Trophoblast cell (in vitro differentiated cells and primary cell): ENCODE results near the gene GLUL.

Experiments used
- DNase-seq, 2 donors: peaks; one replicate each; pipeline ENCODE4 v3.0.0-alpha.2; 2016
- H2AFZ ChIP-seq: 2 replicates; pipeline ENCODE4 v1.6.1; 2013; ENCODE audit warnings: low read length, moderate library complexity, mild to moderate bottlenecking; ENCODE audit not compliant: insufficient read depth, poor library complexity
- H2AK5ac ChIP-seq: 2 replicates; pipeline ENCODE4 v1.6.1; 2013; ENCODE audit warnings: mild to moderate bottlenecking, low read length
- H2BK120ac ChIP-seq: 2 replicates; pipeline ENCODE4 v1.6.1; 2013; ENCODE audit warnings: low read length, mild to moderate bottlenecking, moderate library complexity; ENCODE audit not compliant: insufficient read depth, poor library complexity
- H2BK12ac ChIP-seq: 2 replicates; pipeline ENCODE4 v1.6.1; 2013; ENCODE audit warnings: mild to moderate bottlenecking, low read length, moderate library complexity
- H2BK5ac ChIP-seq: 2 replicates; pipeline ENCODE4 v1.6.1; 2013; ENCODE audit warnings: low read length, low read depth, moderate library complexity, mild to moderate bottlenecking; ENCODE audit not compliant: poor library complexity
- H3K14ac ChIP-seq: 2 replicates; pipeline ENCODE4 v1.6.1; 2013; ENCODE audit warnings: mild to moderate bottlenecking, low read length
- H3K18ac ChIP-seq: 2 replicates; pipeline ENCODE4 v1.6.1; 2013; ENCODE audit warnings: mild to moderate bottlenecking, low read length
- H3K23ac ChIP-seq: 2 replicates; pipeline ENCODE4 v1.6.1; 2013; ENCODE audit warnings: low read length
- H3K27ac ChIP-seq: 2 replicates; pipeline ENCODE4 v1.5.1; 2013; ENCODE audit warnings: low read depth, mild to moderate bottlenecking, inconsistent platforms, low read length, moderate library complexity
- H3K27me3 ChIP-seq: 2 replicates; pipeline ENCODE4 v1.6.1; 2013; ENCODE audit warnings: inconsistent platforms, mild to moderate bottlenecking, low read length, moderate library complexity; ENCODE audit not compliant: insufficient read depth
- H3K36me3 ChIP-seq, 2 experiments: 1 replicate in 1 of 2; 2 replicates in 1 of 2; pipeline ENCODE4 v1.6.1; 2013; ENCODE audit warnings: low read length in 2 of 2, mild to moderate bottlenecking in 2 of 2, moderate library complexity in 1 of 2; ENCODE audit not compliant: insufficient read depth in 2 of 2, control insufficient read depth in 1 of 2
- H3K4ac ChIP-seq: 2 replicates; pipeline ENCODE4 v1.6.1; 2013; ENCODE audit warnings: low read depth, mild to moderate bottlenecking, low read length, moderate library complexity
- H3K4me1 ChIP-seq, 2 experiments: 1 replicate in 1 of 2; 2 replicates in 1 of 2; pipeline ENCODE4 v1.6.1; 2013; ENCODE audit warnings: low read length in 2 of 2, mild to moderate bottlenecking in 2 of 2, moderate library complexity in 1 of 2; ENCODE audit not compliant: insufficient read depth in 2 of 2, control insufficient read depth in 1 of 2
- H3K4me2 ChIP-seq: 2 replicates; pipeline ENCODE4 v1.6.1; 2013; ENCODE audit warnings: inconsistent platforms, mild to moderate bottlenecking, low read length, moderate library complexity
- H3K4me3 ChIP-seq: 2 replicates; pipeline ENCODE4 v1.5.1; 2013; ENCODE audit warnings: mild to moderate bottlenecking, low read depth, low read length, inconsistent platforms
- H3K79me1 ChIP-seq: one replicate; pipeline ENCODE4 v1.6.1; 2013; ENCODE audit warnings: low read length
- H3K79me2 ChIP-seq: 2 replicates; pipeline ENCODE4 v1.6.1; 2013; ENCODE audit warnings: low read length, mild to moderate bottlenecking; ENCODE audit not compliant: control insufficient read depth, insufficient read depth, poor library complexity
- H3K9ac ChIP-seq: 2 replicates; pipeline ENCODE4 v1.6.1; 2013; ENCODE audit warnings: mild to moderate bottlenecking, low read length
- H3K9me3 ChIP-seq: 2 replicates; pipeline ENCODE4 v1.6.1; 2013; ENCODE audit warnings: low read depth, mild to moderate bottlenecking, control low read depth, inconsistent platforms, low read length; ENCODE audit not compliant: insufficient read depth
- H4K12ac ChIP-seq: 2 replicates; pipeline ENCODE4 v1.6.1; 2013; ENCODE audit warnings: low read depth, mild to moderate bottlenecking, low read length, moderate library complexity
- H4K8ac ChIP-seq: 2 replicates; pipeline ENCODE4 v1.6.1; 2013; ENCODE audit warnings: low read depth, mild to moderate bottlenecking, low read length, moderate library complexity
- H4K91ac ChIP-seq: one replicate; pipeline ENCODE4 v1.6.1; 2013; ENCODE audit warnings: low read depth, mild to moderate bottlenecking, low read length, moderate library complexity
- WGBS: extraction: QIAGEN DNeasy Blood & Tissue Kit; methylation state at CpG from one replicate; pipeline ENCODE4 v1.1.7; 2013; ENCODE audit warnings: missing lambda C conversion rate; ENCODE audit not compliant: insufficient read length, insufficient coverage; ENCODE audit errors: extremely low coverage; 5-methylcytosine and 5-hydroxymethylcytosine counted together

GLUL gene

GRCh38 chr1:182370532-182370931 lies 21.1 kb downstream of the GLUL start:
- WGBS: no CpG with 5 or more reads among the region's 3 CpGs
- no peak overlapping the region for H3K23ac ChIP-seq

GRCh38 chr1:182368903-182369302 lies 22.7 kb downstream of the GLUL start:
- no peaks in the 10 kb centered on the region for H3K79me2 ChIP-seq
- no peak for DNase-seq
- no peak overlapping the region for H4K12ac ChIP-seq

More at GRCh38 chr1:182370532-182370931, 21.1 kb downstream of the GLUL start:
- Histone ChIP-seq H3K27ac (no peak overlapping the region), H3K4me3 (no peak overlapping the region), H2AK5ac (no peak overlapping the region), H3K9me3 (peaks cover 1% of the 10 kb centered on the region), H3K79me2 (no peaks in the 10 kb centered on the region), H3K79me1 (no peaks in the 10 kb centered on the region), H3K14ac (no peak overlapping the region), H4K12ac (no peak overlapping the region), H3K36me3 (no peaks in the 10 kb centered on the region), H2BK12ac (no peak overlapping the region), H2AFZ (no peak overlapping the region), H3K4me2 (no peak overlapping the region), H4K8ac (no peak overlapping the region), H3K4me1 (no peaks in the 10 kb centered on the region), H3K27me3 (no peaks in the 10 kb centered on the region), H2BK5ac (no peak overlapping the region), H4K91ac (no peak overlapping the region), H3K4ac (no peak overlapping the region), H2BK120ac (no peak overlapping the region), H3K18ac (no peak overlapping the region), H3K9ac (no peak overlapping the region)
- DNase-seq: no peak

GRCh38 chr1:182368358-182368757 lies 23.2 kb downstream of the GLUL start:
- H4K8ac ChIP-seq: no peak overlapping the region
- H3K36me3 ChIP-seq: no peaks in the 10 kb centered on the region
- no peak overlapping the region for H3K18ac ChIP-seq
- no peaks in the 10 kb centered on the region for H3K79me1 ChIP-seq
- no peak overlapping the region for H2BK120ac ChIP-seq
- no peak for DNase-seq
- no peak overlapping the region for H4K12ac ChIP-seq
- H2AK5ac ChIP-seq: no peak overlapping the region
- no peak overlapping the region for H3K4me3 ChIP-seq
- H3K4ac ChIP-seq: no peak overlapping the region
- no peaks in the 10 kb centered on the region for H3K4me1 ChIP-seq
- no peak overlapping the region for H2BK5ac ChIP-seq
- no peak overlapping the region for H3K9ac ChIP-seq
- H3K79me2 ChIP-seq: no peaks in the 10 kb centered on the region
- no peaks in the 10 kb centered on the region for H3K27me3 ChIP-seq
- H4K91ac ChIP-seq: no peak overlapping the region
- H3K4me2 ChIP-seq: no peak overlapping the region
- H2BK12ac ChIP-seq: no peak overlapping the region
- no peak overlapping the region for H3K23ac ChIP-seq
- H3K9me3 ChIP-seq: peaks cover 1% of the 10 kb centered on the region
- no CpG with 5 or more reads among the region's 4 CpGs for WGBS
- no peak overlapping the region for H2AFZ ChIP-seq
- no peak overlapping the region for H3K27ac ChIP-seq
- H3K14ac ChIP-seq: no peak overlapping the region

More at GRCh38 chr1:182368903-182369302, 22.7 kb downstream of the GLUL start:
- no peaks in the 10 kb centered on the region for H3K79me1 ChIP-seq
- no peak overlapping the region for H3K4me3 ChIP-seq
- no peak overlapping the region for H2BK120ac ChIP-seq
- H4K91ac ChIP-seq: no peak overlapping the region
- no peak overlapping the region for H3K27ac ChIP-seq
- WGBS: no CpG with 5 or more reads among the region's 4 CpGs
- H2BK12ac ChIP-seq: no peak overlapping the region
- no peak overlapping the region for H3K9ac ChIP-seq
- H3K4me1 ChIP-seq: no peaks in the 10 kb centered on the region
- no peak overlapping the region for H3K23ac ChIP-seq
- H3K36me3 ChIP-seq: no peaks in the 10 kb centered on the region
- peaks cover 1% of the 10 kb centered on the region for H3K9me3 ChIP-seq
- no peak overlapping the region for H3K4ac ChIP-seq
- H2BK5ac ChIP-seq: no peak overlapping the region
- H3K4me2 ChIP-seq: no peak overlapping the region
- no peak overlapping the region for H2AFZ ChIP-seq
- H4K8ac ChIP-seq: no peak overlapping the region
- H3K14ac ChIP-seq: no peak overlapping the region
- no peak overlapping the region for H3K18ac ChIP-seq
- H3K27me3 ChIP-seq: no peaks in the 10 kb centered on the region
- no peak overlapping the region for H2AK5ac ChIP-seq

- H3K14ac ChIP-seq: no peak overlapping the region
- H3K4me2 ChIP-seq: no peak overlapping the region
- no peaks in the 10 kb centered on the region for H3K27me3 ChIP-seq
- no peak overlapping the region for H3K23ac ChIP-seq
- H2BK12ac ChIP-seq: no peak overlapping the region
- no peak overlapping the region for H4K91ac ChIP-seq
- no peak overlapping the region for H4K12ac ChIP-seq
- no peak overlapping the region for H4K8ac ChIP-seq
- H2AFZ ChIP-seq: no peak overlapping the region
- H3K9me3 ChIP-seq: peaks cover 1% of the 10 kb centered on the region
- no peak overlapping the region for H2BK120ac ChIP-seq
- no peak overlapping the region for H3K27ac ChIP-seq
- H3K4me1 ChIP-seq: no peaks in the 10 kb centered on the region
- no peak overlapping the region for H3K9ac ChIP-seq
- no peaks in the 10 kb centered on the region for H3K79me1 ChIP-seq
- WGBS: no CpG with 5 or more reads among the region's 2 CpGs
- H3K4ac ChIP-seq: no peak overlapping the region
- H2AK5ac ChIP-seq: no peak overlapping the region
- no peak for DNase-seq
- H2BK5ac ChIP-seq: no peak overlapping the region
- no peaks in the 10 kb centered on the region for H3K79me2 ChIP-seq
- H3K36me3 ChIP-seq: no peaks in the 10 kb centered on the region
- no peak overlapping the region for H3K18ac ChIP-seq
- no peak overlapping the region for H3K4me3 ChIP-seq
These were observed 23.7 kb downstream of the GLUL start for GRCh38 chr1:182367926-182368325.
